K562 (cell line): ENCODE data around the gene PCDHGA4. TPM values are rescaled to one million over a fixed set of nuclear protein-coding genes. Genes with fewer than 3 reads are reported as not detected.

Experiments used
- ATAC-seq: fragments of 200-7000 bp; cut with Tn5 transposase; 3 replicates; pipeline ENCODE4 v1.9.1; 2020; ENCODE audit warnings: moderate library complexity
- BruUV-seq: library from RNA; stranded (reverse); fragments of 400-500 nt; replicated peaks from 2 replicates; lab custom pipeline; 2021; lab: Mats Ljungman, UMichigan
- CTCF ChIA-PET: fragments of 300-600 bp; formaldehyde crosslinking; extraction: SDS; loops from one replicate; lab custom pipeline; 2021; ENCODE audit warnings: low intra/inter-chr PET ratio; lab: Yijun Ruan, JAX
- POLR2A ChIA-PET: fragments of 300-600, 350-650 bp; sonication (Branson Sonifier 250); formaldehyde crosslinking; extraction: SDS; loops from one replicate; lab custom pipeline; 2021; ENCODE audit warnings: antibody characterized with exemption, inconsistent platforms; lab: Yijun Ruan, JAX
- DNase-seq, 4 experiments: peaks; one replicate each; pipeline versions ENCODE4 v3.0.0 to v3.0.0-alpha.2; 2011 to 2018; ENCODE audit warnings: low spot score in 3 of 4, mixed read lengths in 3 of 4; ENCODE audit errors: extremely low read depth in 1 of 4
- FAIRE-seq: peaks from 2 replicates; lab custom pipeline; 2011; peaks lifted over from hg19 to GRCh38; lab: Jason Lieb, UNC
- H2AFZ ChIP-seq: 2 replicates; pipeline ENCODE4 v1.6.0; 2011; ENCODE audit warnings: low read depth, low read length, control low read depth, inconsistent platforms
- H3K27ac ChIP-seq: fragments of 200-600 bp; 3 replicates; pipeline ENCODE4 v1.8.0; 2011; ENCODE audit warnings: low read depth, mild to moderate bottlenecking, control low read depth, inconsistent platforms, low read length, moderate library complexity, mixed read lengths; ENCODE audit errors: extremely low read depth
- H3K27me3 ChIP-seq, 2 experiments: fragments of 300-600 bp in 1 of 2; 2 replicates in 1 of 2; 3 replicates in 1 of 2; pipeline versions ENCODE4 v1.6.0 to v1.8.0; 2011; ENCODE audit warnings: inconsistent platforms in 2 of 2, low read length in 2 of 2, mild to moderate bottlenecking in 1 of 2, mixed read lengths in 1 of 2, moderate library complexity in 1 of 2; ENCODE audit not compliant: control insufficient read depth in 2 of 2, insufficient read depth in 2 of 2
- H3K36me3 ChIP-seq: fragments of 300-600 bp; 3 replicates; pipeline ENCODE4 v1.8.0; 2011; ENCODE audit warnings: mild to moderate bottlenecking, low read length, inconsistent platforms; ENCODE audit not compliant: control insufficient read depth, insufficient read depth
- H3K4me1 ChIP-seq, 2 experiments: fragments of 200-600 bp in 1 of 2; replicated peaks in 1 of 2; 2 replicates in 1 of 2; 3 replicates in 1 of 2; pipeline versions ENCODE4 v1.5.1 to v1.8.0; 2011; ENCODE audit warnings: inconsistent platforms in 2 of 2, low read length in 2 of 2, mild to moderate bottlenecking in 1 of 2, mixed read lengths in 1 of 2, moderate library complexity in 1 of 2; ENCODE audit not compliant: control insufficient read depth in 2 of 2, insufficient read depth in 2 of 2
- H3K4me2 ChIP-seq: 2 replicates; pipeline ENCODE4 v1.6.1; 2011; ENCODE audit warnings: low read length, control low read depth, inconsistent platforms, mixed read lengths; ENCODE audit not compliant: insufficient read depth
- H3K4me3 ChIP-seq: fragments of 200-600 bp; sonication (generic), shearing (Covaris generic); 2 replicates; pipeline ENCODE4 v1.5.1; 2016; ENCODE audit warnings: control low read depth, inconsistent platforms
- H3K79me2 ChIP-seq: fragments of 200-600 bp; 3 replicates; pipeline ENCODE4 v1.8.0; 2011; ENCODE audit warnings: low read length, inconsistent platforms; ENCODE audit not compliant: control insufficient read depth, insufficient read depth
- H3K9ac ChIP-seq, 2 experiments: 2 replicates each; pipeline versions ENCODE4 v1.6.0 to v1.6.1; 2011; ENCODE audit warnings: low read depth in 2 of 2, low read length in 2 of 2, control low read depth in 1 of 2, inconsistent platforms in 1 of 2, mild to moderate bottlenecking in 1 of 2, mixed read lengths in 1 of 2; ENCODE audit not compliant: insufficient read depth in 1 of 2
- H3K9me1 ChIP-seq: one replicate; pipeline ENCODE4 v1.6.0; 2011; ENCODE audit warnings: inconsistent platforms, mild to moderate bottlenecking, low read length, moderate library complexity; ENCODE audit not compliant: control insufficient read depth, insufficient read depth
- H3K9me3 ChIP-seq: replicated peaks from 2 replicates; pipeline ENCODE4 v1.5.1; 2011; ENCODE audit warnings: low read depth, low read length, inconsistent platforms; ENCODE audit not compliant: control insufficient read depth, insufficient read depth
- H4K20me1 ChIP-seq: replicated peaks from 2 replicates; pipeline ENCODE4 v1.6.1; 2011; ENCODE audit warnings: low read length, inconsistent platforms, mixed read lengths; ENCODE audit not compliant: control insufficient read depth, insufficient read depth
- C11orf30 ChIP-seq: fragments of 450-650 bp; IDR thresholded peaks from 2 replicates; pipeline ENCODE4 v1.6.1; 2016; ENCODE audit warnings: low read depth, mild to moderate bottlenecking
- CEBPB ChIP-seq: fragments of 450-650 bp; IDR thresholded peaks from 2 replicates; pipeline ENCODE4 v1.6.1; 2016; ENCODE audit warnings: missing genetic modification characterization, missing compliant biosample characterization
- GTF3C2 ChIP-seq: IDR thresholded peaks from 3 replicates; pipeline ENCODE4 v1.6.1; 2011; ENCODE audit warnings: borderline replicate concordance, mild to moderate bottlenecking, moderate library complexity; ENCODE audit not compliant: insufficient read length; ENCODE audit errors: extremely low read depth
- HNRNPLL ChIP-seq: fragments of 200-400 bp; formaldehyde crosslinking; IDR thresholded peaks from 2 replicates; pipeline ENCODE4 v1.6.1; 2017; ENCODE audit warnings: low read length, low read depth, mild to moderate bottlenecking; ENCODE audit not compliant: poor library complexity, severe bottlenecking
- L3MBTL2 ChIP-seq: fragments of 450-650 bp; IDR thresholded peaks from 2 replicates; pipeline ENCODE4 v1.6.1; 2016; ENCODE audit warnings: mild to moderate bottlenecking, moderate library complexity
- MAFG ChIP-seq: fragments of 450-650 bp; conservative IDR thresholded peaks from 2 replicates; pipeline ENCODE4 v1.6.1; 2016; ENCODE audit warnings: missing genetic modification characterization, missing compliant biosample characterization
- MAZ ChIP-seq, 2 experiments: fragments of 450-650 bp in 1 of 2; sonication (generic) in 1 of 2; formaldehyde crosslinking; IDR thresholded peaks in 1 of 2; conservative IDR thresholded peaks in 1 of 2; 2 replicates each; pipeline versions ENCODE4 v1.4.0 to v1.5.0; 2020; ENCODE audit warnings: mild to moderate bottlenecking in 1 of 2, missing genetic modification reagents in 1 of 2
- PHB ChIP-seq: fragments of 250-450 bp; sonication (Bioruptor Pico); IDR thresholded peaks from 2 replicates; pipeline ENCODE4 v1.5.0; 2021
- RUNX1 ChIP-seq: sonication (generic); IDR thresholded peaks from 2 replicates; pipeline ENCODE4 v1.6.1; 2016; ENCODE audit warnings: antibody characterized with exemption, low read depth
- SP2 ChIP-seq: IDR thresholded peaks from 2 replicates; pipeline ENCODE4 v1.6.1; 2011; ENCODE audit warnings: mild to moderate bottlenecking, low read depth, low read length, moderate library complexity; ENCODE audit not compliant: poor library complexity, severe bottlenecking; ENCODE audit errors: extremely low read depth
- ZNF444 ChIP-seq: fragments of 250-450 bp; sonication (Bioruptor Pico); IDR thresholded peaks from 2 replicates; pipeline ENCODE4 v1.4.0; 2020; ENCODE audit warnings: mild to moderate bottlenecking, moderate library complexity
- WGBS: fragments of 100-300 bp; shearing (Covaris generic); methylation state at CpG from one replicate; pipeline ENCODE4 v1.1.6; 2016; ENCODE audit warnings: low coverage, mixed read lengths; ENCODE audit not compliant: insufficient coverage; ENCODE audit errors: missing lambda C conversion rate; 5-methylcytosine and 5-hydroxymethylcytosine counted together
- in situ Hi-C: fragments of 300-500 bp; cut with MboI; formaldehyde crosslinking; loops from 4 replicates; pipeline ENCODE4 v1.15.0; 2018; ENCODE audit warnings: inconsistent platforms, mixed read lengths
- intact Hi-C: fragments of 100-400 bp; cut with micrococcal nuclease; formaldehyde crosslinking; loops from 2 replicates; pipeline ENCODE4 v1.14.2; 2022
- polyA plus RNA-seq, 8 experiments: library from polyadenylated mRNA; depleted of rRNA in 4 of 8; stranded (reverse) in 5 of 8; unstranded in 3 of 8; fragments of >200 nt; fragmentation: Nextera tagmentation in 2 of 8; fragmentation: Illumina TruSeq in 1 of 8; extraction: Ambion mirVana in 2 of 8; extraction: Trizol in 1 of 8; gene quantifications; 2 replicates each; pipeline versions ENCODE4 v1.2.1 to v1.2.3, GENCODE V29; 2011 to 2014; ENCODE audit warnings: inconsistent platforms in 1 of 8, missing spikeins in 1 of 8
- total RNA-seq, 7 experiments: library from RNA; depleted of rRNA in 6 of 7; stranded (reverse); fragments of >200 nt in 6 of 7; fragmentation: Illumina TruSeq in 2 of 7; extraction: Trizol in 2 of 7; gene quantifications; 2 replicates each; pipeline versions ENCODE4 v1.2.1 to v1.2.3, GENCODE V29; 2011 to 2021; ENCODE audit warnings: low replicate concordance in 1 of 7
- TF ChIP-seq, protein P1 (sequence below), 3 experiments: IDR thresholded peaks in 2 of 3; conservative IDR thresholded peaks in 1 of 3; 2 replicates each; pipeline ENCODE4 v1.5.1; 2011 to 2012; ENCODE audit warnings: low read length in 3 of 3, mild to moderate bottlenecking in 3 of 3, control low read depth in 2 of 3, improper control_type of control experiment in 1 of 3, inconsistent platforms in 1 of 3, low read depth in 1 of 3, mixed read lengths in 1 of 3, moderate library complexity in 1 of 3; ENCODE audit not compliant: insufficient read depth in 2 of 3

The PCDHGA4 gene
- total and polyA plus RNA-seq, 9 of the 15 experiments (the other 6 are each of a cell fraction or from before 2014, with no cell fraction given): 0.12 to 0.40 (median 0.36) TPM; not detected in 2

- H3K27ac ChIP-seq: no peak within 1 kb of the TSS
- CTCF ChIA-PET: interaction anchor here (0.6 to 1.6 kb wide), 6 partner anchors 11 to 226 kb away, joined by 3 to 6 read pairs (median 3); partner anchors contain the start of genes PCDHB14, PCDHGA10 and PCDHGB1
- DNase-seq (peak; percentile 57 to 67 (median 62)), FAIRE-seq (peak; percentile 40), ATAC-seq (peak; percentile 80)
- peak within 1 kb of the TSS; percentile 34 for H3K4me3 ChIP-seq
- peak within 1 kb of the TSS; percentile 72 for H3K4me2 ChIP-seq
- POLR2A ChIA-PET: interaction anchor here (0.8 to 1.3 kb wide), 4 partner anchors 8 to 48 kb away, joined by 3 to 5 read pairs (median 3); partner anchors contain the start of gene TAF7
- H3K79me2 ChIP-seq: no peaks in the 10 kb centered on the region
- TSS peak; percentile 58 for BruUV-seq
- H4K20me1 ChIP-seq: no peaks in the 10 kb centered on the region
- intact Hi-C loops: loop anchor here (5.0 kb wide), 1 partner anchor 224 kb away; no protein-coding TSS in a partner anchor
- no peaks in the 10 kb centered on the region for H3K9me1 ChIP-seq
- H3K9me3 ChIP-seq: no peaks in the 10 kb centered on the region
- in situ Hi-C loops: no loop called here
- H3K4me1 ChIP-seq: peaks cover 0 to 6% of the 10 kb centered on the region in 2 experiments; a peak in 3 of 5 replicates
- H3K9ac ChIP-seq: peak within 1 kb of the TSS in 1 of 2 experiments; percentile 78; a peak in 2 of 4 replicates
- H3K36me3 ChIP-seq: no peaks in the 10 kb centered on the region
- 9% methylated on average over 26 of the region's 27 CpGs for WGBS
- peaks cover 10 to 26% of the 10 kb centered on the region in 2 experiments; a peak in 4 of 5 replicates for H3K27me3 ChIP-seq
- peak within 1 kb of the TSS; percentile 76 for H2AFZ ChIP-seq
- 0 out of 2 replicates have a peak, but pooled peaks have one; percentile 15 for TF ChIP-seq MAFG (tag)
- TF ChIP-seq MAZ (CRISPR knock-in tag; conservative IDR thresholded peaks at IDR 0.05 in 1 of 2, IDR thresholded peaks at IDR 0.05 in 1 of 2): 0 out of 4 replicates have a peak, but pooled peaks of 1 of the 2 experiments have one; percentile 11
- peak; percentile 71 for TF ChIP-seq CEBPB (tag)
- TF ChIP-seq PHB (CRISPR knock-in tag): no peak
- no peak for TF ChIP-seq ZNF444
- no peak for TF ChIP-seq RUNX1
- TF ChIP-seq SP2: no peak
- TF ChIP-seq L3MBTL2: peak; percentile 30; the same call in 1 of the 2 replicates
- peak; percentile 62 for TF ChIP-seq HNRNPLL
- TF ChIP-seq GTF3C2: no peak
- no peak for TF ChIP-seq C11orf30
- TF ChIP-seq, protein P1, sequence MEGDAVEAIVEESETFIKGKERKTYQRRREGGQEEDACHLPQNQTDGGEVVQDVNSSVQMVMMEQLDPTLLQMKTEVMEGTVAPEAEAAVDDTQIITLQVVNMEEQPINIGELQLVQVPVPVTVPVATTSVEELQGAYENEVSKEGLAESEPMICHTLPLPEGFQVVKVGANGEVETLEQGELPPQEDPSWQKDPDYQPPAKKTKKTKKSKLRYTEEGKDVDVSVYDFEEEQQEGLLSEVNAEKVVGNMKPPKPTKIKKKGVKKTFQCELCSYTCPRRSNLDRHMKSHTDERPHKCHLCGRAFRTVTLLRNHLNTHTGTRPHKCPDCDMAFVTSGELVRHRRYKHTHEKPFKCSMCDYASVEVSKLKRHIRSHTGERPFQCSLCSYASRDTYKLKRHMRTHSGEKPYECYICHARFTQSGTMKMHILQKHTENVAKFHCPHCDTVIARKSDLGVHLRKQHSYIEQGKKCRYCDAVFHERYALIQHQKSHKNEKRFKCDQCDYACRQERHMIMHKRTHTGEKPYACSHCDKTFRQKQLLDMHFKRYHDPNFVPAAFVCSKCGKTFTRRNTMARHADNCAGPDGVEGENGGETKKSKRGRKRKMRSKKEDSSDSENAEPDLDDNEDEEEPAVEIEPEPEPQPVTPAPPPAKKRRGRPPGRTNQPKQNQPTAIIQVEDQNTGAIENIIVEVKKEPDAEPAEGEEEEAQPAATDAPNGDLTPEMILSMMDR (IDR thresholded peaks at IDR 0.05 in 2 of 3, conservative IDR thresholded peaks at IDR 0.05 in 1 of 3; ENCODE audit: insufficient read depth in 2 of 3, low read depth in 1 of 3, low read length in 3 of 3): peak; percentile 79 to 84 (median 82)
Measured at GRCh38 chr5:141338538-141339306, 16.1 kb upstream of the PCDHGA4 start, which contains the start of gene PCDHGA2. Gene PCDHGA2, plus strand, starts transcription at chr5:141338760.
